Peyer's patch (tissue), 4 donors: Measurements from ENCODE around the gene OR10A5.

Experiments used
- CTCF ChIP-seq, 6 experiments: fragments of 450-650 bp in 4 of 6; fragments of 200-600 bp in 2 of 6; sonication (generic) in 1 of 6; IDR thresholded peaks; one replicate each; pipeline ENCODE4 v1.5.1; 2017 to 2019; ENCODE audit warnings: antibody characterized with exemption in 6 of 6, mild to moderate bottlenecking in 3 of 6, moderate library complexity in 1 of 6
- POLR2A ChIP-seq, 2 donors: fragments of 450-650 bp; IDR thresholded peaks; one replicate each; pipeline ENCODE4 v1.5.1; 2017; ENCODE audit warnings: antibody characterized with exemption in 2 of 2, mild to moderate bottlenecking in 2 of 2, moderate library complexity in 2 of 2

- TF ChIP-seq POLR2A (IDR thresholded peaks at IDR 0.05) (no peak), CTCF (IDR thresholded peaks at IDR 0.05) (no peak)
Observed at GRCh38 chr11:6876914-6877313, 31.4 kb downstream of the OR10A5 start.
